ENCODE results near the gene ZMYM3. TPM values are rescaled to one million over a fixed set of nuclear protein-coding genes. Genes with fewer than 3 reads are reported as not detected.
A peak's percentile ranks its signal among the peaks of the same experiment; 100 is the strongest.

ZMYM3 gene
- polyA plus RNA-seq, 2 of the 4 experiments (the other 2 are of a cell fraction) = 18.8 to 19.1 TPM

DNA sequence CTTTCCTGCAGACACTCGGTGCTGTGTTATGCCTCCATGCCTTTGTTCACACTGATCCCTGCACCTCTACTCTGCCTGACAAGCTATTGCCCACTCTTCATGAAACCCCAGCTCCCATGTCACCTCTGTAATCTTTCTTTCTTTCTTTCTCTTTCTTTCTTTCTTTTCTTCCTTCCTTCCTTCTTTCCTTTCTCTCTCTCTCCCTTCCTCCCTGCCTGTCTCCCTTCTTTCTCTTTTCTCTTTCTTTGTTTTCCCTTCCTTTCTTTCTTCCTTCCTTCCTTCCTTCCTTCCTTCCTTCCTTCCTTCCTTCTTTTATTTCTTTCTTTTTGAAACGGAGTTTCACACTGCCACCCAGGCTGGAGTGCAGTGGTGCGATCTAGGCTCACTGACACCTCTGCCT lies 18.5 kb downstream of the ZMYM3 start:
- no peak for FAIRE-seq
- Histone ChIP-seq H3K9me3 (no peaks in the 10 kb centered on the region), H3K4me3 (no peak overlapping the region), H3K27ac (no peak overlapping the region), H3K4me1 (no peaks in the 10 kb centered on the region), H3K4me2 (no peak overlapping the region)
- no peak for DNase-seq (ENCODE audit: low read depth in 1 of 2, low spot score in 1 of 2)
- ChIA-PET POLR2A (no interaction called here), CTCF (no interaction called here)
- no peak for ATAC-seq
- no peak for TF ChIP-seq CHD2 (IDR thresholded peaks at IDR 0.05; ENCODE audit: low read length, partially characterized antibody)
- no peak for TF ChIP-seq EHMT2 (IDR thresholded peaks at IDR 0.05; ENCODE audit: low read depth)
- no peak for TF ChIP-seq ZSCAN20 (CRISPR knock-in tag; IDR thresholded peaks at IDR 0.05)
- TF ChIP-seq FOXS1 (CRISPR knock-in tag; IDR thresholded peaks at IDR 0.05) = no peak
- no peak for TF ChIP-seq MYC (IDR thresholded peaks at IDR 0.05; ENCODE audit: borderline replicate concordance, low read length)
- no peak for TF ChIP-seq RNF2 (IDR thresholded peaks at IDR 0.05; ENCODE audit: borderline replicate concordance, low read depth)
- no peak for TF ChIP-seq CBX8 (IDR thresholded peaks at IDR 0.05)
- no peak for TF ChIP-seq ZC3H11A (IDR thresholded peaks at IDR 0.05)
- 59% methylated on average over 3 of the region's 3 CpGs for WGBS (ENCODE audit: missing lambda C conversion rate)

DNA sequence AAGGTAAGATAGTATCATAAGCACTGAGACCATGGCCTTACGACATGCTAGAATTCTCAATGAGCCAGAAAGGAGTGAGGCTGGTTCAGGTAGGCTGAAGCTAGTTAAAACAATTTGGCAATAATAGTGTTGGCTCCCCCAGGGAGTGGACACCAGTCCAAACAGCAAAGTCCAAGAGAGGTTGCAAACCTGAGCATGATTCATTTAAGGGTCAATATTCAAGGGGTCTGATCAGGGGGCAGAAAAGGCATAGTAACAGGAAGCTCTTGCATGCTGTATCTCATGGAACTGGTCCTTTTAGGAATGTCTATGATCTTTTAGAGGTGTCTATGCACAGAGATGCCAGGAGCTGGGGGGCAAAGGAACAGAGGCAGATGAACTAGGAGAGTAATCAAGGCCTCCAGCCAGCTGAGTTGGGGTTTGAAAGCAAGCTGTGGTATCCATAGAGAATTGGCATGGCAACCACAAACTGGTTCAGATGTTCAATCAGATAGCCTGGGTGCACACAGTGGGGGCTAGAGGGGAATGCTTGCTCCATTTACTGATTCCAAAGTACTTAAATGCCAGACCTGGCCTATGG lies 25.8 kb downstream of the ZMYM3 start:
- no peak for TF ChIP-seq MAFK (IDR thresholded peaks at IDR 0.05; ENCODE audit: partially characterized antibody)
- TF ChIP-seq CHD2 (IDR thresholded peaks at IDR 0.05; ENCODE audit: low read length, partially characterized antibody) = no peak
- no peak for TF ChIP-seq RAD21 (conservative IDR thresholded peaks at IDR 0.05 in 1 of 2, IDR thresholded peaks at IDR 0.05 in 1 of 2)
- no peak for TF ChIP-seq KDM5A (IDR thresholded peaks at IDR 0.05)

DNA sequence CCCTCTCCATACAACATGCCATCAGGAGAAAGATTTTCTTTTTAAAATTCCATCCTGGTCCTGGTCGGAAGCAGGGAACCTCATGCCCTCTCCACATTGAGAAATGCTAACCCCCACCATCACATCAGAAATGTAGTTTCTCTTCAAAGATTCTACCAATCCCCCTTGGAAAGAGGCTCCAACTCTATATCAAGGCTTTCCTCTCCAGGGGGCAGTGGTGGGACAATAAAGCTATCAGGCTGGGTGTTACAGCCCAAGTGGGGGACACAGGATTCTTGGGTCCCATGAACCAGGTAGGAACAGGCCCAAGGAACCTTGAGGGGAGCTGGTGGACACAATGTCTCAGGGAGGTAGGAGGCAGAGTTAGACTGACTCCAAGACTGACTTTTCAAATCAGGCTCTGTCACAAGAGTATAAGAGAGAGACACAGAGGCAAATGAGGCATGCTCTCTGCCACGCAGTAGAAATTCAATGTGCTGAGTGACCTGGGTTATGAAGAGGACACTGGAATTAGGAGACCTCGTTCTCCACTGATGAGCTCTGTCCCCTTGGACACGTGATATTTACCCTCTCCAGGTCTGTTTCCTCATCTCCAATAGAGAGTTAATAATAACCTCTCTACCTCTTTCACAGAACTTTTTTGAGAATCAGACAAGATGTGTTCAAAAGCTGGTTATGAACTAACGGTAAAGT lies 26.4 kb downstream of the ZMYM3 start:
- no peak overlapping the region for H3K4me2 ChIP-seq
- ATAC-seq (peak in 1 of 2 experiments; percentile 45; a peak in 2 of 6 replicates), DNase-seq (ENCODE audit: low read depth in 1 of 2, low spot score in 1 of 2) (no peak), FAIRE-seq (no peak)
- 58% methylated on average over 5 of the region's 5 CpGs for WGBS (ENCODE audit: missing lambda C conversion rate)
- H3K4me1 ChIP-seq = peaks cover 8% of the 10 kb centered on the region; the same call in 2 of the 3 replicates
- no peaks in the 10 kb centered on the region for H3K9me3 ChIP-seq
- TF ChIP-seq RAD21 (conservative IDR thresholded peaks at IDR 0.05 in 1 of 2, IDR thresholded peaks at IDR 0.05 in 1 of 2) (0 out of 5 replicates have a peak, but pooled peaks of 1 of the 2 experiments have one; percentile 15), KDM1A (IDR thresholded peaks at IDR 0.05; ENCODE audit: low read depth) (no peak)
- CTCF ChIA-PET = no interaction called here
- POLR2A ChIA-PET = no interaction called here
- no peak overlapping the region for H3K27ac ChIP-seq
- H3K4me3 ChIP-seq = no peak overlapping the region

More for the DNA sequence above, 25.8 kb downstream of the ZMYM3 start:
- ATAC-seq (no peak), DNase-seq (ENCODE audit: low read depth in 1 of 2, low spot score in 1 of 2) (no peak), FAIRE-seq (no peak)
- H3K4me3 ChIP-seq = no peak overlapping the region
- no peak overlapping the region for H3K27ac ChIP-seq
- no peaks in the 10 kb centered on the region for H3K9me3 ChIP-seq
- ChIA-PET CTCF (interaction anchor here (0.6 kb wide), 1 partner anchor 15 kb away, joined by 5 read pairs; no protein-coding TSS in a partner anchor), POLR2A (no interaction called here)
- peaks cover 8% of the 10 kb centered on the region; the same call in 2 of the 3 replicates for H3K4me1 ChIP-seq
- no peak overlapping the region for H3K4me2 ChIP-seq
- 86% methylated on average over 1 of the region's 1 CpG for WGBS (ENCODE audit: missing lambda C conversion rate)

DNA sequence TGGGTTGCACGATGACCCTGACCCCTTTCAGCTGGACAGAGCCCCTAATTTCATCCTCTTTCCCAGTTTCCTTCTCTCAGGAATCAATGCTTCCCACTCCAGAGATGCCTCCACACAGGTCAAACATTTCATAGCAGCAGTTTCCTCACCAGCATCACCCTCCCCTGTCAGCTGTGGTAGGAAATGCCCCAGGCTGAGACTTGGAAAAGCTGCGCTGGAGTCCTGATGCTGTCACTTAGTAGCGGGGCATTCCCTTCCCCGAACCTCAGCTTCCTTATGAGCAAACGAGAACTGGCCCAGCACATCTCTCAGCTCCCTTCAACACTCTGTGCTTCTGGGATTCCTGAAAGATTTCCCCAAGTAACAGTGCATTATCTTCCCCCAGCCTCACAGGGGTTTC lies 28.3 kb downstream of the ZMYM3 start:
- TF ChIP-seq, protein P1, sequence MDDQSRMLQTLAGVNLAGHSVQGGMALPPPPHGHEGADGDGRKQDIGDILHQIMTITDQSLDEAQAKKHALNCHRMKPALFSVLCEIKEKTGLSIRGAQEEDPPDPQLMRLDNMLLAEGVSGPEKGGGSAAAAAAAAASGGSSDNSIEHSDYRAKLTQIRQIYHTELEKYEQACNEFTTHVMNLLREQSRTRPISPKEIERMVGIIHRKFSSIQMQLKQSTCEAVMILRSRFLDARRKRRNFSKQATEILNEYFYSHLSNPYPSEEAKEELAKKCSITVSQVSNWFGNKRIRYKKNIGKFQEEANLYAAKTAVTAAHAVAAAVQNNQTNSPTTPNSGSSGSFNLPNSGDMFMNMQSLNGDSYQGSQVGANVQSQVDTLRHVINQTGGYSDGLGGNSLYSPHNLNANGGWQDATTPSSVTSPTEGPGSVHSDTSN (IDR thresholded peaks at IDR 0.05) = no peak
- TF ChIP-seq SREBF2 (IDR thresholded peaks at IDR 0.05) = no peak
- TF ChIP-seq, protein P2, sequence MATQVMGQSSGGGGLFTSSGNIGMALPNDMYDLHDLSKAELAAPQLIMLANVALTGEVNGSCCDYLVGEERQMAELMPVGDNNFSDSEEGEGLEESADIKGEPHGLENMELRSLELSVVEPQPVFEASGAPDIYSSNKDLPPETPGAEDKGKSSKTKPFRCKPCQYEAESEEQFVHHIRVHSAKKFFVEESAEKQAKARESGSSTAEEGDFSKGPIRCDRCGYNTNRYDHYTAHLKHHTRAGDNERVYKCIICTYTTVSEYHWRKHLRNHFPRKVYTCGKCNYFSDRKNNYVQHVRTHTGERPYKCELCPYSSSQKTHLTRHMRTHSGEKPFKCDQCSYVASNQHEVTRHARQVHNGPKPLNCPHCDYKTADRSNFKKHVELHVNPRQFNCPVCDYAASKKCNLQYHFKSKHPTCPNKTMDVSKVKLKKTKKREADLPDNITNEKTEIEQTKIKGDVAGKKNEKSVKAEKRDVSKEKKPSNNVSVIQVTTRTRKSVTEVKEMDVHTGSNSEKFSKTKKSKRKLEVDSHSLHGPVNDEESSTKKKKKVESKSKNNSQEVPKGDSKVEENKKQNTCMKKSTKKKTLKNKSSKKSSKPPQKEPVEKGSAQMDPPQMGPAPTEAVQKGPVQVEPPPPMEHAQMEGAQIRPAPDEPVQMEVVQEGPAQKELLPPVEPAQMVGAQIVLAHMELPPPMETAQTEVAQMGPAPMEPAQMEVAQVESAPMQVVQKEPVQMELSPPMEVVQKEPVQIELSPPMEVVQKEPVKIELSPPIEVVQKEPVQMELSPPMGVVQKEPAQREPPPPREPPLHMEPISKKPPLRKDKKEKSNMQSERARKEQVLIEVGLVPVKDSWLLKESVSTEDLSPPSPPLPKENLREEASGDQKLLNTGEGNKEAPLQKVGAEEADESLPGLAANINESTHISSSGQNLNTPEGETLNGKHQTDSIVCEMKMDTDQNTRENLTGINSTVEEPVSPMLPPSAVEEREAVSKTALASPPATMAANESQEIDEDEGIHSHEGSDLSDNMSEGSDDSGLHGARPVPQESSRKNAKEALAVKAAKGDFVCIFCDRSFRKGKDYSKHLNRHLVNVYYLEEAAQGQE (IDR thresholded peaks at IDR 0.05) = no peak
- TF ChIP-seq TP53 (CRISPR knock-in tag; IDR thresholded peaks at IDR 0.05) = no peak
- no peak for TF ChIP-seq CBX2 (IDR thresholded peaks at IDR 0.05; ENCODE audit: borderline replicate concordance, low read depth)
- peaks cover 8% of the 10 kb centered on the region; the same call in 2 of the 3 replicates for H3K4me1 ChIP-seq
- 68% methylated on average over 4 of the region's 5 CpGs for WGBS (ENCODE audit: missing lambda C conversion rate)
- FAIRE-seq = peak; percentile 74
- POLR2A ChIA-PET = interaction anchor here (0.6 kb wide), 1 partner anchor 181 kb away, joined by 3 read pairs; no protein-coding TSS in a partner anchor
- H3K4me2 ChIP-seq = no peak overlapping the region
- H3K4me3 ChIP-seq = no peak overlapping the region
- no peaks in the 10 kb centered on the region for H3K9me3 ChIP-seq
- CTCF ChIA-PET = interaction anchor here (0.5 to 1.0 kb wide), 2 partner anchors 41 to 45 kb away, joined by 3 to 5 read pairs; no protein-coding TSS in a partner anchor
- no peak for ATAC-seq
- no peak overlapping the region for H3K27ac ChIP-seq
- no peak for DNase-seq (ENCODE audit: low read depth in 1 of 2, low spot score in 1 of 2)

Measured in A549 (cell line).